ENCODE results near the gene CHD9.

CHD9 gene

GRCh38 chr16:53261276-53261675, 206.5 kb downstream of the CHD9 start:
- TF ChIP-seq REST (IDR thresholded peaks at IDR 0.05; ENCODE audit: insufficient read depth in 1 of 2, low read depth in 2 of 2, low read length in 2 of 2) (no peak), SIN3A (IDR thresholded peaks at IDR 0.05; ENCODE audit: borderline replicate concordance, insufficient read depth, low read length) (no peak), FOXP2 (optimal IDR thresholded peaks at IDR 0.05; ENCODE audit: borderline replicate concordance, extremely low read depth, extremely low read length, insufficient read depth) (no peak), TAF1 (IDR thresholded peaks at IDR 0.05; ENCODE audit: borderline replicate concordance, insufficient read depth, low read length) (no peak), POLR2AphosphoS5 (IDR thresholded peaks at IDR 0.05; ENCODE audit: low read depth, low read length) (no peak)

- TF ChIP-seq SIN3A (IDR thresholded peaks at IDR 0.05; ENCODE audit: borderline replicate concordance, insufficient read depth, low read length) (no peak), TAF1 (IDR thresholded peaks at IDR 0.05; ENCODE audit: borderline replicate concordance, insufficient read depth, low read length) (no peak)
Observed at GRCh38 chr16:53262645-53263044, 207.9 kb downstream of the CHD9 start.

GRCh38 chr16:53266156-53266555, 211.4 kb downstream of the CHD9 start:
- TF ChIP-seq TAF1 (IDR thresholded peaks at IDR 0.05; ENCODE audit: borderline replicate concordance, insufficient read depth, low read length): no peak
- TF ChIP-seq FOXP2 (optimal IDR thresholded peaks at IDR 0.05; ENCODE audit: borderline replicate concordance, extremely low read depth, extremely low read length, insufficient read depth): no peak
- TF ChIP-seq REST (IDR thresholded peaks at IDR 0.05; ENCODE audit: insufficient read depth in 1 of 2, low read depth in 2 of 2, low read length in 2 of 2): no peak
- no peak for TF ChIP-seq SIN3A (IDR thresholded peaks at IDR 0.05; ENCODE audit: borderline replicate concordance, insufficient read depth, low read length)
- no peak for TF ChIP-seq POLR2AphosphoS5 (IDR thresholded peaks at IDR 0.05; ENCODE audit: low read depth, low read length)

GRCh38 chr16:53281280-53281679, 226.5 kb downstream of the CHD9 start:
- TF ChIP-seq FOXP2 (optimal IDR thresholded peaks at IDR 0.05; ENCODE audit: borderline replicate concordance, extremely low read depth, extremely low read length, insufficient read depth) (no peak), TAF1 (IDR thresholded peaks at IDR 0.05; ENCODE audit: borderline replicate concordance, insufficient read depth, low read length) (no peak), REST (IDR thresholded peaks at IDR 0.05; ENCODE audit: insufficient read depth in 1 of 2, low read depth in 2 of 2, low read length in 2 of 2) (no peak), SIN3A (IDR thresholded peaks at IDR 0.05; ENCODE audit: borderline replicate concordance, insufficient read depth, low read length) (no peak), POLR2AphosphoS5 (IDR thresholded peaks at IDR 0.05; ENCODE audit: low read depth, low read length) (no peak)

GRCh38 chr16:53281859-53282258, 227.1 kb downstream of the CHD9 start:
- TF ChIP-seq FOXP2 (optimal IDR thresholded peaks at IDR 0.05; ENCODE audit: borderline replicate concordance, extremely low read depth, extremely low read length, insufficient read depth) (no peak), POLR2AphosphoS5 (IDR thresholded peaks at IDR 0.05; ENCODE audit: low read depth, low read length) (no peak), TAF1 (IDR thresholded peaks at IDR 0.05; ENCODE audit: borderline replicate concordance, insufficient read depth, low read length) (no peak), SIN3A (IDR thresholded peaks at IDR 0.05; ENCODE audit: borderline replicate concordance, insufficient read depth, low read length) (no peak), REST (IDR thresholded peaks at IDR 0.05; ENCODE audit: insufficient read depth in 1 of 2, low read depth in 2 of 2, low read length in 2 of 2) (no peak)

Data from PFSK-1 (cell line).